ENCODE results near the gene CALM3. TPM values are rescaled to one million over a fixed set of nuclear protein-coding genes. Genes with fewer than 3 reads are reported as not detected.

Gene CALM3
- total RNA-seq, 4 donors from 2014 or later, result 108 to 190 (median 155) TPM

- WGBS, 2 donors, result 92 to 95% methylated on average over 2 of the region's 2 CpGs
- Histone ChIP-seq H3K9me3 (no peaks in the 10 kb centered on the region), H3K4me1 (peaks cover 17 to 18% of the 10 kb centered on the region in 2 donors), H3K4me3 (replicated peaks in 1 of 3) (no peak overlapping the region), H3K27me3 (peaks cover 14% of the 10 kb centered on the region), H3K27ac (no peak overlapping the region), H3K36me3 (no peaks in the 10 kb centered on the region)
- intact Hi-C loops (cut with DNase I), result no loop called here
- no peak for TF ChIP-seq CTCF (IDR thresholded peaks at IDR 0.05)
- no peak for TF ChIP-seq POLR2A (IDR thresholded peaks at IDR 0.05)
- no peak for DNase-seq
These were observed 39.5 kb downstream of the CALM3 start for GRCh38 chr19:46640656-46641055.

- Histone ChIP-seq H3K27ac (no peak overlapping the region), H3K36me3 (no peaks in the 10 kb centered on the region), H3K9me3 (no peaks in the 10 kb centered on the region), H3K4me1 (peaks cover 2 to 3% of the 10 kb centered on the region in 2 donors), H3K4me3 (replicated peaks in 1 of 3) (no peak overlapping the region), H3K27me3 (peaks cover 12% of the 10 kb centered on the region)
- intact Hi-C loops (cut with DNase I), result no loop called here
- TF ChIP-seq POLR2A (IDR thresholded peaks at IDR 0.05) (no peak), CTCF (IDR thresholded peaks at IDR 0.05) (no peak)
- no peak for DNase-seq
- WGBS, 2 donors, result 44 to 45% methylated on average over 3 of the region's 3 CpGs
These were observed 43.6 kb downstream of the CALM3 start for GRCh38 chr19:46644720-46645119.

- intact Hi-C loops (cut with DNase I), result no loop called here
- no peaks in the 10 kb centered on the region for H3K4me1 ChIP-seq
- H3K4me3 ChIP-seq (replicated peaks in 1 of 3), result no peak overlapping the region
- no peaks in the 10 kb centered on the region for H3K9me3 ChIP-seq
- WGBS, 2 donors, result 88 to 90% methylated on average over 3 of the region's 3 CpGs
- no peak for DNase-seq
- no peak overlapping the region for H3K27ac ChIP-seq
- peaks cover 4% of the 10 kb centered on the region for H3K27me3 ChIP-seq
- TF ChIP-seq POLR2A (IDR thresholded peaks at IDR 0.05) (no peak), CTCF (IDR thresholded peaks at IDR 0.05) (no peak)
- no peaks in the 10 kb centered on the region for H3K36me3 ChIP-seq
These were observed 45.3 kb downstream of the CALM3 start for GRCh38 chr19:46646402-46646801.

- no peaks in the 10 kb centered on the region for H3K36me3 ChIP-seq
- no peak overlapping the region for H3K27ac ChIP-seq
- no peak overlapping the region for H3K4me3 ChIP-seq (replicated peaks in 1 of 3)
- H3K4me1 ChIP-seq, result no peaks in the 10 kb centered on the region
- no peaks in the 10 kb centered on the region for H3K9me3 ChIP-seq
- DNase-seq, result no peak
- peaks cover 4% of the 10 kb centered on the region for H3K27me3 ChIP-seq
- intact Hi-C loops (cut with DNase I), result no loop called here
- WGBS, 2 donors, result 37 to 46% methylated on average over 19 to 32 of the region's 63 CpGs
- TF ChIP-seq CTCF (IDR thresholded peaks at IDR 0.05) (no peak), POLR2A (IDR thresholded peaks at IDR 0.05) (no peak)
These were observed 47.2 kb downstream of the CALM3 start for GRCh38 chr19:46648060-46648960.

Measured in thyroid gland (tissue), 4 donors.